ENCODE measurements around the gene ZCCHC13.
"Not testable (repeated sequence)": the region's sequence is repeated elsewhere in the genome, so short reads cannot be mapped to it uniquely, and the experiment has no call there.

Gene ZCCHC13

GRCh38 chrX:74324131-74324530 lies 20.2 kb downstream of the ZCCHC13 start:
- no peaks in the 10 kb centered on the region for H3K36me3 ChIP-seq (ENCODE audit: control insufficient read depth, insufficient read depth, low read length)
- no peak for DNase-seq (ENCODE audit: extremely low read depth, insufficient read length)
- TF ChIP-seq, protein P1, sequence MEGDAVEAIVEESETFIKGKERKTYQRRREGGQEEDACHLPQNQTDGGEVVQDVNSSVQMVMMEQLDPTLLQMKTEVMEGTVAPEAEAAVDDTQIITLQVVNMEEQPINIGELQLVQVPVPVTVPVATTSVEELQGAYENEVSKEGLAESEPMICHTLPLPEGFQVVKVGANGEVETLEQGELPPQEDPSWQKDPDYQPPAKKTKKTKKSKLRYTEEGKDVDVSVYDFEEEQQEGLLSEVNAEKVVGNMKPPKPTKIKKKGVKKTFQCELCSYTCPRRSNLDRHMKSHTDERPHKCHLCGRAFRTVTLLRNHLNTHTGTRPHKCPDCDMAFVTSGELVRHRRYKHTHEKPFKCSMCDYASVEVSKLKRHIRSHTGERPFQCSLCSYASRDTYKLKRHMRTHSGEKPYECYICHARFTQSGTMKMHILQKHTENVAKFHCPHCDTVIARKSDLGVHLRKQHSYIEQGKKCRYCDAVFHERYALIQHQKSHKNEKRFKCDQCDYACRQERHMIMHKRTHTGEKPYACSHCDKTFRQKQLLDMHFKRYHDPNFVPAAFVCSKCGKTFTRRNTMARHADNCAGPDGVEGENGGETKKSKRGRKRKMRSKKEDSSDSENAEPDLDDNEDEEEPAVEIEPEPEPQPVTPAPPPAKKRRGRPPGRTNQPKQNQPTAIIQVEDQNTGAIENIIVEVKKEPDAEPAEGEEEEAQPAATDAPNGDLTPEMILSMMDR (IDR thresholded peaks at IDR 0.05; ENCODE audit: insufficient read depth, low read length, poor library complexity, severe bottlenecking), result no peak
- no peak overlapping the region for H3K4me3 ChIP-seq (replicated peaks; ENCODE audit: low read depth, low read length)
- H3K27me3 ChIP-seq (replicated peaks; ENCODE audit: control insufficient read depth, insufficient read depth, low read length), result no peaks in the 10 kb centered on the region; the same call in 1 of the 2 replicates

- Histone ChIP-seq H3K4me3 (replicated peaks; ENCODE audit: low read depth, low read length) (no peak overlapping the region), H3K36me3 (ENCODE audit: control insufficient read depth, insufficient read depth, low read length) (no peaks in the 10 kb centered on the region), H3K27me3 (replicated peaks; ENCODE audit: control insufficient read depth, insufficient read depth, low read length) (no peaks in the 10 kb centered on the region; the same call in 1 of the 2 replicates)
- TF ChIP-seq, protein P1 (IDR thresholded peaks at IDR 0.05; ENCODE audit: insufficient read depth, low read length, poor library complexity, severe bottlenecking), result no peak
- DNase-seq (ENCODE audit: extremely low read depth, insufficient read length), result no peak
Measured at GRCh38 chrX:74325130-74326059, 21.4 kb downstream of the ZCCHC13 start.

- DNase-seq (ENCODE audit: extremely low read depth, insufficient read length), result no peak
- Histone ChIP-seq H3K27me3 (replicated peaks; ENCODE audit: control insufficient read depth, insufficient read depth, low read length) (no peaks in the 10 kb centered on the region), H3K36me3 (ENCODE audit: control insufficient read depth, insufficient read depth, low read length) (no peaks in the 10 kb centered on the region), H3K4me3 (replicated peaks; ENCODE audit: low read depth, low read length) (no peak overlapping the region)
- TF ChIP-seq, protein P1 (IDR thresholded peaks at IDR 0.05; ENCODE audit: insufficient read depth, low read length, poor library complexity, severe bottlenecking), result no peak
Measured at GRCh38 chrX:74338852-74339251, 34.9 kb downstream of the ZCCHC13 start.

DNA sequence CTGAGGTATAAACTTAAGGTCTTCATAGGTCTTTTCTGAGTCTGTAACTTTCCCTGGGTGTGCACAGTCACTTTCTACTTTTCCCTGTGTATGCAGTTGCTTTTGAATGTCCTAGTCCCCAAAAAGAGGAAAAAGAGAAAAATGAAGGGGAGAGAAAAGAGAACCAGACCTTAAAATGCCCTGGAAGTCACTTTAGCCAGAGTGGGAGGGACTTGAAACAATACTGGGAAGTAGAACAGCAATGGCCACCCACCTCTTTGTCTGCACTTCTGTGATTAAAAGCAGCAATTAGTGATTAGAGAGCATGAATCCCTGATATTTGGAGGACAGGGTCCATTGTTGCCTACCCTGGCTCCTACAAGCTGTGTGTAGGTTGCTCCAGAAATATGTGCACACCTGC lies 36.1 kb downstream of the ZCCHC13 start:
- Histone ChIP-seq H3K4me3 (replicated peaks; ENCODE audit: low read depth, low read length) (no peak overlapping the region), H3K36me3 (ENCODE audit: control insufficient read depth, insufficient read depth, low read length) (no peaks in the 10 kb centered on the region), H3K27me3 (replicated peaks; ENCODE audit: control insufficient read depth, insufficient read depth, low read length) (no peaks in the 10 kb centered on the region)
- TF ChIP-seq, protein P1 (IDR thresholded peaks at IDR 0.05; ENCODE audit: insufficient read depth, low read length, poor library complexity, severe bottlenecking), result no peak
- DNase-seq (ENCODE audit: extremely low read depth, insufficient read length), result no peak

DNA sequence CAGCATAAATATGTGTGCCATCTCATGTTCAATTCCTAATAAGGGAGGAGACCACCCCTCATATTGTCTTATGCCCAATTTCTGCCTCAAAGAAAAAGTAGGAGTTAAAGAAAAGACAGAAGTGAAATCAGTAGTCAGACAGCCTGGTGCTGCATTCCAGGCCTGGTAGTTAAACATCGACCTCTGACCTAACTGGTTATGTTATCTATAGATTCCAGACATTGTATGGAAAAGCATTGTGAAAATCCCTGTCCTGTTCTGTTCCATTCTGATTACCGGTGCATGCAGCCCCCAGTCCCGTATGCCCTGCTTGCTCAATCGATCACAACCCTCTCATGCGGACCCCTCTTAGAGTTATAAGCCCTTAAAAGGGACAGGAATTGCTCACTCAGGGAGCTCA lies 38.2 kb downstream of the ZCCHC13 start:
- not testable (repeated sequence) for H3K27me3 ChIP-seq (replicated peaks; ENCODE audit: control insufficient read depth, insufficient read depth, low read length); DNase-seq (ENCODE audit: extremely low read depth, insufficient read length); H3K4me3 ChIP-seq (replicated peaks; ENCODE audit: low read depth, low read length); H3K36me3 ChIP-seq (ENCODE audit: control insufficient read depth, insufficient read depth, low read length)

DNA sequence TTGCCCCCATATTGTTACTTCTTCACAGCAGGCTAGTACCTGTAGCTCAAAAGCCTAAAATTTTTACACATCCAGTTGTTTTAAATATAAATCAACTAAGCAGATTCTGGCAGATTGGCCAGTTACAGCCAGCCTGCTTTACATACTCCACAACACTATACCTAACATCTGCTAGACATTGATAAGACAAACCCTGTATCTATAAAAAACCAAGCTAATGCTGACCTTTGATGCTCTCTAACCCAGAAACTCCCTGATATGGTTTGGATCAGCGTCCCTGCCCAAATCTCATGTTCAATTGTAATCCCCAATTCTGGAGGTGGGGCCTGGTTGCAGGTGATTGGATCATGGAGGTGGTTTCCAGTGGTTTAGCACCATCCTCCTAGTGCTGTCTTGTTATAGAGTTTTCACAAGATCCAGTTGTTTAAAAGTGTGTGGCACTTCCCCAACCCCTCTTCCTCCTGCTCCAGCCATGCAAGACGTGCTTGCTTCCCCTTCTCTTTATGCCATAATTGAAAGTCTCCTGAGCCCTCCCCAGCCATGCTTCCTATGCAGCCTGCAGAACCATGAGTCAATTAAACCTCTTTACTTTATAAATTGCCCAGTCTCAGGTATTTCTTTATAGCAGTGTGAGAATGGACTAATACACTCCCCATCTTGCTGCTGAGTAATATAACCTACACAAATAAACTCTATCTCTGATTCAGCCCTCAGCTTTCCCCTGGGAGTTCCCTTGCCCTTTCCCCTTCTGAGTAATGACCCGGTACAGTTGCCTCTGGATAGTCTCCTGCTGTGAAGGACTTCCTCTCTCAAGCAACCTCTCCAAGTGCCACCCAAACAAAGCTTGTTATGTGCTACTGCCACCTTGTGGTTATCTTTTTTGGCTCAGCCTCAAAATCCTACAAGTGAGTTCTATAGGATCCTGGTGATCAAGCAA lies 39.6 kb downstream of the ZCCHC13 start:
- H3K36me3 ChIP-seq (ENCODE audit: control insufficient read depth, insufficient read depth, low read length), result no peaks in the 10 kb centered on the region
- H3K27me3 ChIP-seq (replicated peaks; ENCODE audit: control insufficient read depth, insufficient read depth, low read length), result no peaks in the 10 kb centered on the region
- H3K4me3 ChIP-seq (replicated peaks; ENCODE audit: low read depth, low read length), result no peak overlapping the region
- DNase-seq (ENCODE audit: extremely low read depth, insufficient read length), result peak; percentile 15
- TF ChIP-seq, protein P1 (IDR thresholded peaks at IDR 0.05; ENCODE audit: insufficient read depth, low read length, poor library complexity, severe bottlenecking), result peak; percentile 74
